HepG2 (cell line): ENCODE data around the gene KIF7. TPM values are rescaled to one million over a fixed set of nuclear protein-coding genes. Genes with fewer than 3 reads are reported as not detected.

ENCODE experiments used
- ATAC-seq: fragments of 200-7000 bp; cut with Tn5 transposase; 3 replicates; pipeline ENCODE4 v1.9.1; 2020; ENCODE audit warnings: mild to moderate bottlenecking, moderate library complexity
- BruUV-seq: library from RNA; stranded (reverse); fragments of 400-500 nt; replicated peaks from 2 replicates; lab custom pipeline; 2021; lab: Mats Ljungman, UMichigan
- CTCF ChIA-PET: fragments of 300-600 bp; formaldehyde crosslinking; extraction: SDS; loops from one replicate; lab custom pipeline; 2021; ENCODE audit warnings: low total read pairs, inconsistent platforms, low intra/inter-chr PET ratio; lab: Yijun Ruan, JAX
- POLR2A ChIA-PET: fragments of 350-600 bp; sonication (Branson Sonifier 250); formaldehyde crosslinking; loops from one replicate; lab custom pipeline; 2020; ENCODE audit warnings: antibody characterized with exemption, inconsistent platforms; lab: Yijun Ruan, JAX
- DNase-seq: peaks from one replicate; pipeline ENCODE4 v3.0.0-alpha.2; 2015; ENCODE audit warnings: low spot score
- FAIRE-seq: peaks from 3 replicates; lab custom pipeline; 2011; peaks lifted over from hg19 to GRCh38; lab: Jason Lieb, UNC
- H2AFZ ChIP-seq: one replicate; pipeline ENCODE4 v1.6.1; 2011; ENCODE audit warnings: low read length, inconsistent platforms
- H3K27ac ChIP-seq: fragments of 300-600 bp; 3 replicates; pipeline ENCODE4 v1.8.0; 2011; ENCODE audit warnings: mixed run types, mild to moderate bottlenecking, mixed read lengths, low read length, inconsistent platforms; ENCODE audit not compliant: insufficient read depth; ENCODE audit errors: extremely low read length
- H3K27me3 ChIP-seq, 2 experiments: fragments of 200-600 bp in 1 of 2; 2 replicates in 1 of 2; 3 replicates in 1 of 2; pipeline versions ENCODE4 v1.6.0 to v1.8.0; 2011; ENCODE audit warnings: low read length in 2 of 2, mild to moderate bottlenecking in 2 of 2, moderate library complexity in 2 of 2, inconsistent platforms in 1 of 2; ENCODE audit not compliant: insufficient read depth in 2 of 2, control insufficient read depth in 1 of 2
- H3K36me3 ChIP-seq, 2 experiments: fragments of 200-600 bp in 1 of 2; replicated peaks in 1 of 2; 2 replicates in 1 of 2; 3 replicates in 1 of 2; pipeline versions ENCODE4 v1.5.1 to v1.8.0; 2011; ENCODE audit warnings: low read length in 2 of 2, inconsistent platforms in 1 of 2; ENCODE audit not compliant: insufficient read depth in 2 of 2, control insufficient read depth in 1 of 2
- H3K4me1 ChIP-seq: 2 replicates; pipeline ENCODE4 v1.5.1; 2012; ENCODE audit warnings: low read length, inconsistent platforms; ENCODE audit not compliant: insufficient read depth
- H3K4me2 ChIP-seq: 2 replicates; pipeline ENCODE4 v1.6.0; 2011; ENCODE audit warnings: low read depth, low read length, inconsistent platforms
- H3K4me3 ChIP-seq, 3 experiments: fragments of 200-600 bp in 1 of 3; sonication (generic), shearing (Covaris generic) in 1 of 3; replicated peaks in 1 of 3; 2 replicates each; pipeline ENCODE4 v1.5.1; 2011 to 2016; ENCODE audit warnings: low read length in 3 of 3, inconsistent platforms in 2 of 3, low read depth in 2 of 3, mild to moderate bottlenecking in 2 of 3, control low read depth in 1 of 3, mixed read lengths in 1 of 3; ENCODE audit not compliant: insufficient read depth in 1 of 3
- H3K79me2 ChIP-seq: one replicate; pipeline ENCODE4 v1.6.1; 2011; ENCODE audit warnings: low read length, inconsistent platforms; ENCODE audit not compliant: insufficient read depth
- H3K9ac ChIP-seq: 2 replicates; pipeline ENCODE4 v1.6.0; 2011; ENCODE audit warnings: mild to moderate bottlenecking, low read depth, low read length, inconsistent platforms; ENCODE audit not compliant: insufficient read depth
- H3K9me3 ChIP-seq: 2 replicates; pipeline ENCODE4 v1.5.1; 2012; ENCODE audit warnings: mild to moderate bottlenecking, low read length
- H4K20me1 ChIP-seq: 2 replicates; pipeline ENCODE4 v1.6.0; 2011; ENCODE audit warnings: inconsistent platforms, mild to moderate bottlenecking, low read length, moderate library complexity; ENCODE audit not compliant: insufficient read depth
- HMGXB3 ChIP-seq: sonication (generic); formaldehyde crosslinking; IDR thresholded peaks from 2 replicates; pipeline ENCODE4 v1.4.0; 2020; ENCODE audit warnings: missing genetic modification reagents, borderline replicate concordance
- HNRNPK ChIP-seq: fragments of 200-400 bp; formaldehyde crosslinking; IDR thresholded peaks from 2 replicates; pipeline ENCODE4 v1.6.1; 2018; ENCODE audit warnings: low read length, low read depth, moderate library complexity, mild to moderate bottlenecking; ENCODE audit not compliant: poor library complexity, severe bottlenecking
- RBM22 ChIP-seq: fragments of 200-400 bp; formaldehyde crosslinking; optimal IDR thresholded peaks from 2 replicates; pipeline ENCODE3; 2017; ENCODE audit warnings: mild to moderate bottlenecking, low read length, moderate library complexity
- RNF2 ChIP-seq: fragments of 450-650 bp; conservative IDR thresholded peaks from 2 replicates; pipeline ENCODE4 v1.6.1; 2016; ENCODE audit warnings: low read depth
- RORA ChIP-seq: sonication (generic); formaldehyde crosslinking; IDR thresholded peaks from 2 replicates; pipeline ENCODE4 v1.5.0; 2020; ENCODE audit warnings: mild to moderate bottlenecking, missing genetic modification reagents, moderate library complexity
- ZGPAT ChIP-seq: IDR thresholded peaks from 2 replicates; pipeline ENCODE4 v1.6.1; 2016; ENCODE audit warnings: mild to moderate bottlenecking
- ZNF142 ChIP-seq: sonication (generic); formaldehyde crosslinking; IDR thresholded peaks from 2 replicates; pipeline ENCODE4 v1.4.0; 2020; ENCODE audit warnings: missing genetic modification reagents
- ZNF333 ChIP-seq: sonication (generic); formaldehyde crosslinking; IDR thresholded peaks from 2 replicates; pipeline ENCODE4 v1.4.0; 2020; ENCODE audit warnings: mild to moderate bottlenecking, missing genetic modification reagents, borderline replicate concordance
- ZNF678 ChIP-seq: sonication (generic); formaldehyde crosslinking; IDR thresholded peaks from 2 replicates; pipeline ENCODE4 v1.4.0; 2020; ENCODE audit warnings: mild to moderate bottlenecking, missing genetic modification reagents
- ZNF816 ChIP-seq: sonication (generic); formaldehyde crosslinking; IDR thresholded peaks from 2 replicates; pipeline ENCODE4 v1.8.0; 2022; ENCODE audit warnings: missing genetic modification reagents, mild to moderate bottlenecking, borderline replicate concordance
- WGBS: methylation state at CpG from one replicate; pipeline ENCODE4 v1.1.6; 2017; ENCODE audit warnings: low lambda C conversion rate; 5-methylcytosine and 5-hydroxymethylcytosine counted together
- in situ Hi-C: cut with HindIII; loops from 2 replicates; pipeline ENCODE4 v1.10.0; 2017; ENCODE audit warnings: low pct_unique_long_range_greater_than_20kb; ENCODE audit not compliant: extremely low pct_ligation_motif_present
- intact Hi-C: fragments of 100-400 bp; cut with micrococcal nuclease; formaldehyde crosslinking; loops from one replicate; pipeline ENCODE4 v1.10.0; 2022; ENCODE audit not compliant: unreplicated experiment
- polyA plus RNA-seq, 8 experiments: library from polyadenylated mRNA; depleted of rRNA in 3 of 8; stranded (reverse) in 7 of 8; unstranded in 1 of 8; fragments of >200 nt; fragmentation: Illumina TruSeq in 4 of 8; extraction: Trizol in 4 of 8; gene quantifications; 2 replicates each; pipeline versions ENCODE4 v1.2.1 to v1.2.3, GENCODE V29; 2011 to 2016; ENCODE audit warnings: low read depth in 4 of 8, missing spikeins in 1 of 8, mixed read lengths in 1 of 8; ENCODE audit not compliant: insufficient read depth in 1 of 8
- total RNA-seq, 5 experiments: library from RNA; depleted of rRNA; stranded (reverse); fragments of >200 nt; fragmentation: Illumina TruSeq; extraction: Trizol; gene quantifications; 2 replicates each; pipeline ENCODE4 v1.2.3, GENCODE V29; 2016; ENCODE audit warnings: low read depth in 1 of 5

KIF7 gene
- total and polyA plus RNA-seq, 2 of the 13 experiments (the other 11 are each of a cell fraction or from before 2014, with no cell fraction given), result 1.5 to 6.2 TPM

GRCh38 chr15:89628806-89629715 lies 26.2 kb downstream of the KIF7 start:
- Histone ChIP-seq H3K4me2 (no peak overlapping the region), H3K36me3 (peaks cover 48 to 83% of the 10 kb centered on the region in 2 experiments), H4K20me1 (no peaks in the 10 kb centered on the region), H3K27ac (no peak overlapping the region), H3K79me2 (no peaks in the 10 kb centered on the region), H3K4me1 (no peaks in the 10 kb centered on the region), H3K9me3 (no peaks in the 10 kb centered on the region), H2AFZ (no peak overlapping the region), H3K9ac (no peak overlapping the region), H3K27me3 (no peaks in the 10 kb centered on the region), H3K4me3 (no peak overlapping the region)
- DNase-seq, result no peak
- CTCF ChIA-PET, result no interaction called here
- in situ Hi-C loops (no loop called here), intact Hi-C loops (no loop called here)
- POLR2A ChIA-PET, result no interaction called here
- 91% methylated on average over 25 of the region's 30 CpGs for WGBS
- BruUV-seq, result no TSS peak
- no peak for FAIRE-seq
- ATAC-seq, result no peak
- TF ChIP-seq HMGXB3 (CRISPR knock-in tag) (no peak), ZNF816 (CRISPR knock-in tag) (no peak), HNRNPK (peak; percentile 42), ZNF142 (no peak), RORA (CRISPR knock-in tag) (no peak), ZGPAT (CRISPR knock-in tag) (no peak), RNF2 (no peak), RBM22 (peak; percentile 78), ZNF333 (CRISPR knock-in tag) (no peak), ZNF678 (no peak)
